Gastrocnemius medialis (tissue), 4 donors: Measurements from ENCODE around the gene STAT5A. TPM values are rescaled to one million over a fixed set of nuclear protein-coding genes. Genes with fewer than 3 reads are reported as not detected.

Source experiments
- ATAC-seq, 2 donors: fragments of 150-250 bp; one replicate each; pipeline ENCODE4 v1.9.1; 2016
- DNase-seq, 2 donors: peaks; one replicate each; pipeline ENCODE4 v3.0.0-alpha.2; 2019
- H3K27ac ChIP-seq, 4 donors: fragments of 200-600 bp; sonication (generic); 1 replicate in 1 of 4; 2 replicates in 3 of 4; pipeline ENCODE4 v1.5.1; 2016 to 2018; ENCODE audit warnings: mild to moderate bottlenecking in 2 of 4, moderate library complexity in 1 of 4
- H3K27me3 ChIP-seq, 3 donors: fragments of 200-600 bp; sonication (generic) in 2 of 3; 1 replicate in 1 of 3; 2 replicates in 2 of 3; pipeline versions ENCODE4 v1.5.1 to v1.6.0; 2016 to 2019; ENCODE audit warnings: mild to moderate bottlenecking in 1 of 3, moderate library complexity in 1 of 3
- H3K36me3 ChIP-seq, 2 donors: fragments of 200-600 bp; sonication (generic) in 1 of 2; one replicate each; pipeline ENCODE4 v1.5.1; 2017 to 2018
- H3K4me1 ChIP-seq, 2 donors: fragments of 200-600 bp; sonication (generic) in 1 of 2; one replicate each; pipeline ENCODE4 v1.5.1; 2016 to 2017; ENCODE audit warnings: mild to moderate bottlenecking in 2 of 2
- H3K4me3 ChIP-seq, 4 donors: fragments of 200-600 bp; sonication (generic) in 3 of 4; 1 replicate in 1 of 4; 2 replicates in 3 of 4; pipeline ENCODE4 v1.5.1; 2016 to 2019; ENCODE audit warnings: mild to moderate bottlenecking in 2 of 4
- H3K9me3 ChIP-seq, 3 donors: fragments of 200-600 bp; sonication (generic) in 2 of 3; 1 replicate in 1 of 3; 2 replicates in 2 of 3; pipeline ENCODE4 v1.5.1; 2016 to 2019
- POLR2A ChIP-seq, 2 donors: fragments of 450-650 bp; IDR thresholded peaks; one replicate each; pipeline ENCODE4 v1.6.1; 2017; ENCODE audit warnings: antibody characterized with exemption in 2 of 2, mild to moderate bottlenecking in 2 of 2, moderate library complexity in 2 of 2
- in situ Hi-C, 4 donors: fragments of 200-750 bp; cut with MboI; loops; one replicate each; pipeline versions ENCODE4 v1.15.0 to v1.8.0; 2017; ENCODE audit warnings: low sequenced_read_pairs in 4 of 4
- intact Hi-C: fragments of 100-400 bp; cut with DNase I; formaldehyde crosslinking; loops from one replicate; pipeline ENCODE4 v1.15.1; 2023; ENCODE audit warnings: low total_unique reads
- total RNA-seq, 4 donors: library from RNA; depleted of rRNA; stranded (reverse); fragments of >200 nt; gene quantifications; one replicate each; pipeline versions ENCODE4 v1.1.0 to v1.2.3, GENCODE V29; 2016
- TF ChIP-seq, protein P1 (sequence below), 5 experiments: fragments of 450-650 bp in 3 of 5; fragments of 200-600 bp in 2 of 5; sonication (generic) in 2 of 5; IDR thresholded peaks in 4 of 5; conservative IDR thresholded peaks in 1 of 5; 1 replicate in 4 of 5; 2 replicates in 1 of 5; pipeline ENCODE4 v1.5.1; 2016 to 2019; ENCODE audit warnings: antibody characterized with exemption in 5 of 5, mild to moderate bottlenecking in 3 of 5, moderate library complexity in 3 of 5

The STAT5A gene
- total RNA-seq, 4 donors from 2014 or later: 36.0 to 87.0 (median 60.7) TPM

DNA sequence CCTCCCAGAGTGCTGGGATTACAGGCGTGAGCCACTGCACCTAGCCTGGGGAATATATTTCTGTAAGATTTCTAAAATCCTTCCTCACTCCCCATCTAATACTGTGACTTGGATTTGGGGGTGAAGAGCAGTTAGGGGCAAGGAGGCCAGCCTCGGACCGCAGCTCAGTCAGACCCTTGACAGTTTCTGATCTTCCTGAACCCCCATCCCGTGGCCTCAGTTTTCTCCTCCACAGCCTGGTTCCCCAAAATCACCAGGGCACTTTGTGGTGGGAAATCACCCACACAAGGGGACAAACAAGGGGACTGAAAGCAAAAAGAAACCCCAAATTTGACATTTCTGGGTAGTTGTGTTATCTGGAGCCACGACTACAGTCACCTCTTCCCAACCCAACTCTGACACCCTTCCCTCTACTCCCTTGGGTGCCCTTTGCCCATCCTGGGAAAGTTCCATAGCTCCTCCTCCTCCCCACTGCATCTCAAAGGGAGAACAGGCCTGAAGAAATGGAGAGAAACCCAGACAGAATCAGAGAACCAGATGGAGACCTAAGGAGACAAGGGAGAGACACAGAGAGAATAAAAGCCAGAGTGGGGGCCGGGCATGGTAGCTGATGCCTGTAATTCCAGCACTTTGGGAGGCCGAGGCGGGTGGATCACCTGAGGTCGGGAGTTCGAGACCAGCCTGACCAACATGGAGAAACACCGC lies 2.8 kb upstream of the STAT5A start:
- in situ Hi-C loops (no loop called here), intact Hi-C loops (loop anchor here (5.0 kb wide), 1 partner anchor 93 kb away; the partner anchor contains the start of gene GHDC)
- H3K9me3 ChIP-seq: no peaks in the 10 kb centered on the region
- no peaks in the 10 kb centered on the region for H3K27me3 ChIP-seq
- H3K36me3 ChIP-seq: no peaks in the 10 kb centered on the region
- no peak for ATAC-seq
- DNase-seq: peak in 1 of 2 donors; percentile 6
- peak overlapping the region in 1 of 4 donors; percentile 88 for H3K27ac ChIP-seq
- no peak overlapping the region for H3K4me3 ChIP-seq
- TF ChIP-seq, protein P1, sequence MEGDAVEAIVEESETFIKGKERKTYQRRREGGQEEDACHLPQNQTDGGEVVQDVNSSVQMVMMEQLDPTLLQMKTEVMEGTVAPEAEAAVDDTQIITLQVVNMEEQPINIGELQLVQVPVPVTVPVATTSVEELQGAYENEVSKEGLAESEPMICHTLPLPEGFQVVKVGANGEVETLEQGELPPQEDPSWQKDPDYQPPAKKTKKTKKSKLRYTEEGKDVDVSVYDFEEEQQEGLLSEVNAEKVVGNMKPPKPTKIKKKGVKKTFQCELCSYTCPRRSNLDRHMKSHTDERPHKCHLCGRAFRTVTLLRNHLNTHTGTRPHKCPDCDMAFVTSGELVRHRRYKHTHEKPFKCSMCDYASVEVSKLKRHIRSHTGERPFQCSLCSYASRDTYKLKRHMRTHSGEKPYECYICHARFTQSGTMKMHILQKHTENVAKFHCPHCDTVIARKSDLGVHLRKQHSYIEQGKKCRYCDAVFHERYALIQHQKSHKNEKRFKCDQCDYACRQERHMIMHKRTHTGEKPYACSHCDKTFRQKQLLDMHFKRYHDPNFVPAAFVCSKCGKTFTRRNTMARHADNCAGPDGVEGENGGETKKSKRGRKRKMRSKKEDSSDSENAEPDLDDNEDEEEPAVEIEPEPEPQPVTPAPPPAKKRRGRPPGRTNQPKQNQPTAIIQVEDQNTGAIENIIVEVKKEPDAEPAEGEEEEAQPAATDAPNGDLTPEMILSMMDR (IDR thresholded peaks at IDR 0.05 in 4 of 5, conservative IDR thresholded peaks at IDR 0.05 in 1 of 5): no peak
- no peak for TF ChIP-seq POLR2A (IDR thresholded peaks at IDR 0.05)
- peaks cover 0 to 15% of the 10 kb centered on the region in 2 donors for H3K4me1 ChIP-seq

DNA sequence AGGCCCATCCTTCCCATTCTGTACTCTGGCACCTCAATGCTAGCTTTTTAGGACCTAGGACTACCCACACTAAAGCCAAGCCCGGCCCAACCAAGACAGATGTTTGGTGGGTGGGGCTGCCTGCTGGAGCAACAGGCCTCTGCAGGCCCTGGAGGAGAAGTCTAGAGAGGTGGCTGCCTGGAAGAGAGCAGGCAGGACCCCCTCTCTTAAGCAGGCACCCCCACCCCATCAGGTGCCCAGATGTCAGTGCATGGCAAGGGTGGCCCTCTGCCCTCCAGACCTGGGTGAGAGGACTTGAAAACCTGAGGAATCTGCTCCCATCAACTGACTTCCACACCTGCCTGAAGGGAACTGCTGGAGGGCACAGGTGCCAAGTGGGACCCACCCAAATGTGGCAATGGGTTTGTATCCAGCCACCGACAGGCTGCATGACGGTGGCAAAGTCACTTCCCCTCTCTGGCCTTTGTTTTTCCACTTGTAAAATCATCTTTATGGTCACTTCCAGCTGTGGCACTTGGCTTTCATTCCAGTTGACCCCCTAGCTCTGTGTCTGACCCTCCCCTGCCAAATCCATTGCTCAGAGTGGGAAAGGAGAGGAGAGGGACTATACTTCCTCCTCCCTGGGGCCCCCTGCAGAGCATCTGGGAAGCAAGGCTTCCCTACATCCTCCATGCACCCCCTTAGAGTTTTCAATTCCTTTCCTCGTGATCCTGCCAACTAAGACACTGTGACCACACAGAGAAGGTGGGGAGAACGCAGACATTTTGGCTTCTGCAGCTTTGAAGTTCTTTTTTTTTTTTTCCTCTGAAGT lies 1.7 kb upstream of the STAT5A start:
- H3K27ac ChIP-seq: peak overlapping the region; percentile 81 to 91 (median 86)
- in situ Hi-C loops: no loop called here
- H3K36me3 ChIP-seq: no peaks in the 10 kb centered on the region
- DNase-seq: peak in 1 of 2 donors; percentile 68
- no peaks in the 10 kb centered on the region for H3K27me3 ChIP-seq
- TF ChIP-seq POLR2A (IDR thresholded peaks at IDR 0.05): no peak
- TF ChIP-seq, protein P1 (IDR thresholded peaks at IDR 0.05 in 4 of 5, conservative IDR thresholded peaks at IDR 0.05 in 1 of 5): no peak
- no peaks in the 10 kb centered on the region for H3K9me3 ChIP-seq
- H3K4me3 ChIP-seq: peak overlapping the region in 2 of 4 donors; percentile 65 to 72
- ATAC-seq: no peak
- H3K4me1 ChIP-seq: peaks cover 0 to 15% of the 10 kb centered on the region in 2 donors
- intact Hi-C loops: loop anchor here (5.0 kb wide), 1 partner anchor 94 kb away; the partner anchor contains the start of gene GHDC

DNA sequence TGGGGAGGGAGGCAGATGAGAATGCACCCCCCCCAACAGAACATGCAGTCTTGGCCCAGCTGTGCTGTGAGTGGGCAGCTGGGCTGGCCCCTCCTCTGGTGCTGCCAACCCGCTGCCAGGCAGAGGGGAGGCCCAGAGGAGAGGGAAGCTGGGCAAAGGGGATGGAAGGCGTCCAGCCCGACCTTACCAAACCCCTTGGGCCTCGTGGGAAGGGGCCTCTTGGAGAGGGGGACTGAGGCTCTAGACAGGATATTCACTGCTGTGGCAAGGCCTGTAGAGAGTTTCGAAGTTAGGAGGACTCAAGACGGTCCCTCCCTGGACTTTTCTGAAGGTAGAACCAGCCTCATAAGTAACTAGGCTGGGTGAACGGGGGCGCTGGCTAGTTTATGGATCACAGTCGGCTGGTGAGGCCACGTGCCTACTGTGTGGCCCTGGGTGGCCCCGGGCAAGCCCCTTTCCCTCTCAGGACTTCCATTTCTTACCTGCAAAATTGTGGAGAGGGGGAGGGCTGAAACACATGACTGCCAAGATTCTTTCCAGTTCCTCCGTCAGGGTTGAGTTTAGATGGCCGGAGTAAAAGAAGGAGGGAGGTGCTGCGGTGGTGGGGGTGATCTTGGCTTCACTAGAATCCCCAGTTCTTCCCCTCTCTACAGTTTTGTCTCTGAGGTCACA lies 857 bp upstream of the STAT5A start:
- H3K27me3 ChIP-seq: no peaks in the 10 kb centered on the region
- DNase-seq: peak; percentile 1 to 44
- peaks cover 0 to 15% of the 10 kb centered on the region in 2 donors for H3K4me1 ChIP-seq
- peak overlapping the region; percentile 81 to 91 (median 86) for H3K27ac ChIP-seq
- peak overlapping the region; percentile 51 to 89 (median 68) for H3K4me3 ChIP-seq
- no peaks in the 10 kb centered on the region for H3K9me3 ChIP-seq
- no peaks in the 10 kb centered on the region for H3K36me3 ChIP-seq
- intact Hi-C loops: loop anchor here (5.0 kb wide), 1 partner anchor 95 kb away; the partner anchor contains the start of gene GHDC
- in situ Hi-C loops: no loop called here
- TF ChIP-seq, protein P1 (IDR thresholded peaks at IDR 0.05 in 4 of 5, conservative IDR thresholded peaks at IDR 0.05 in 1 of 5): no peak
- TF ChIP-seq POLR2A (IDR thresholded peaks at IDR 0.05): peak in 1 of 2 donors; percentile 14
- ATAC-seq: peak; percentile 8 to 14

DNA sequence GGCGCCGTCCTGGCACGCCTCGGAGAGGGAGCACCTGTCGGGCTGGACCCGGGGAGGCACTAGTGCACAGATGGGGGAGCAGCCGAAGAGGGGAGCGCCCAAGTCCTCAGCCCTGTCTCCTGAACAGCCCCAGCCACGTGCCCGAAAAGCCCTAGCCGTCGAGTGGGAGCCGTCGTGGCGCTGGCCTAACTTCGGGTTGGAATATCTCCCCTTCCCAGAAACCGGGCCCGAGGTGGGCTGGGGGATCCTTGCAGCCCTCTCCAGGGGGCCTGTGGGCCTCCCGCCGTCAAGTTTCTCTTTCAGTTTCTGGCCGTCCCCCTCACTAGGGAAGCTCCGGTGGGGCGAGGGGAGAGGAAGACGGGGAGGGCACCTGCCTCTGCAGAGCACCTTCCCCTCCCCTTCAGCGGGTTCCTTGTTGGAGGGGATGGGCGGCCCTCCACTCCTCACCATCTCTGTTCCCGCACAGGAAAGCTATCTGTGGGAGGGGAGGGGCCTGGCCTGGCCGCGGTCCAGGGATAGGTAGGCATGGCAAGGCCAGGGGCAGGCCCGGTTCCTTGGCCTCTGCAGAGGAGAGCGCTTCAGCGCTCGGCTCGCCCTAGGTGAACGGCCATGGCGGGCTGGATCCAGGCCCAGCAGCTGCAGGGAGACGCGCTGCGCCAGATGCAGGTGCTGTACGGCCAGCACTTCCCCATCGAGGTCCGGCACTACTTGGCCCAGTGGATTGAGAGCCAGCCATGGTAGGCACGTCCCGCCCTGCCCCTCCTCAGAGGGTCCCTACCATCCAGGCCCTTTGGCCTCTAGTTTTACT lies 709 bp downstream of the STAT5A start:
- no peaks in the 10 kb centered on the region for H3K27me3 ChIP-seq
- H3K4me3 ChIP-seq: peak overlapping the region; percentile 51 to 89 (median 68)
- ATAC-seq: peak; percentile 5 to 13
- H3K36me3 ChIP-seq: no peaks in the 10 kb centered on the region
- peak overlapping the region; percentile 81 to 91 (median 86) for H3K27ac ChIP-seq
- peak in 1 of 2 donors; percentile 48 for DNase-seq
- H3K9me3 ChIP-seq: no peaks in the 10 kb centered on the region
- TF ChIP-seq, protein P1 (IDR thresholded peaks at IDR 0.05 in 4 of 5, conservative IDR thresholded peaks at IDR 0.05 in 1 of 5): no peak
- no peak for TF ChIP-seq POLR2A (IDR thresholded peaks at IDR 0.05)
- intact Hi-C loops: loop anchor here (5.0 kb wide), 1 partner anchor 97 kb away; the partner anchor contains the start of gene GHDC
- H3K4me1 ChIP-seq: peaks cover 0 to 15% of the 10 kb centered on the region in 2 donors
- in situ Hi-C loops: no loop called here
